ENCODE measurements around the gene IMPG2.

IMPG2 gene

DNA sequence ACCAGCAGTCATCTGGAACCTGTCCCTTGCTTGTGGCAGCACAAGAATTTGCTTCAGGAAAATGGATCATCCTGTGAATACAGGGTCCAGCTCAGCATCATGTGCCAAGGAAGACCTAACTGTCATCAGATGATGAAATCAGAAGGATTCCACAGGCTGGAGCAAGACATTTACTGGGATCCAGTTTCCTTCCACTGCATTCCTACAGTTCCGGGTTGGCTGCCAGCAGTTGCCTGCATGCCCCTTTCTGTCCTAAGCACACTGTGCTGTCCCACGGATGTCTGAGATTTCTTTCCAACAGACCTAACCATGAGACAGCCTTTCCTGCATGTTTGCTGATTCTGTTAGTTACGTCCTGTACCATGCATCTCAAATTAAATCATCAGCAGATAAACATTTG lies 140.7 kb downstream of the IMPG2 start:
- FAIRE-seq, result no peak

DNA sequence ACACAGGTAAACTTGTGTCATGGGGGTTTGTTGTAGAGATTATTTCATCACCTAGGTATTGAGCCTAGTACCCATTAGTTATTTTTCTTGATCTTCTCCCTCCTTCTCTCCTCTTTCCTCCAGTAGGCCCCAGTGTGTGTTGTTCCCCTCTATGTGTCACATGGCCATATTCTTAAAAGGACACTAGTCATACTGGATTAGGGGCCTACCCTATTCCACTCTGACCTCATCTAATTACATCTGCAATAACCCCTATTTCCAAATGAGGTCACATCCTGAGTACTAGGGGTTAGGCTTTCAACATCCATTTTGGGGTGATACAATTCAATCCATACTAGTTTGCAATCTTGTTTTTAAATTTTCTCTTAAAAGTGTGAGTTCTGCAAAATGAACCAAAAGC lies 142.8 kb downstream of the IMPG2 start:
- FAIRE-seq, result no peak

Data from A204.1 (cell line).